Peyer's patch (tissue), 4 donors: ENCODE data around the gene PBX1.

Source experiments
- POLR2A ChIP-seq, 2 donors: fragments of 450-650 bp; IDR thresholded peaks; one replicate each; pipeline ENCODE4 v1.5.1; 2017; ENCODE audit warnings: antibody characterized with exemption in 2 of 2, mild to moderate bottlenecking in 2 of 2, moderate library complexity in 2 of 2
- TF ChIP-seq, protein P1 (sequence below), 6 experiments: fragments of 450-650 bp in 4 of 6; fragments of 200-600 bp in 2 of 6; sonication (generic) in 1 of 6; IDR thresholded peaks; one replicate each; pipeline ENCODE4 v1.5.1; 2017 to 2019; ENCODE audit warnings: antibody characterized with exemption in 6 of 6, mild to moderate bottlenecking in 3 of 6, moderate library complexity in 1 of 6

GRCh38 chr1:164806531-164806930 is 247.5 kb downstream of the PBX1 start:
- TF ChIP-seq, protein P1, sequence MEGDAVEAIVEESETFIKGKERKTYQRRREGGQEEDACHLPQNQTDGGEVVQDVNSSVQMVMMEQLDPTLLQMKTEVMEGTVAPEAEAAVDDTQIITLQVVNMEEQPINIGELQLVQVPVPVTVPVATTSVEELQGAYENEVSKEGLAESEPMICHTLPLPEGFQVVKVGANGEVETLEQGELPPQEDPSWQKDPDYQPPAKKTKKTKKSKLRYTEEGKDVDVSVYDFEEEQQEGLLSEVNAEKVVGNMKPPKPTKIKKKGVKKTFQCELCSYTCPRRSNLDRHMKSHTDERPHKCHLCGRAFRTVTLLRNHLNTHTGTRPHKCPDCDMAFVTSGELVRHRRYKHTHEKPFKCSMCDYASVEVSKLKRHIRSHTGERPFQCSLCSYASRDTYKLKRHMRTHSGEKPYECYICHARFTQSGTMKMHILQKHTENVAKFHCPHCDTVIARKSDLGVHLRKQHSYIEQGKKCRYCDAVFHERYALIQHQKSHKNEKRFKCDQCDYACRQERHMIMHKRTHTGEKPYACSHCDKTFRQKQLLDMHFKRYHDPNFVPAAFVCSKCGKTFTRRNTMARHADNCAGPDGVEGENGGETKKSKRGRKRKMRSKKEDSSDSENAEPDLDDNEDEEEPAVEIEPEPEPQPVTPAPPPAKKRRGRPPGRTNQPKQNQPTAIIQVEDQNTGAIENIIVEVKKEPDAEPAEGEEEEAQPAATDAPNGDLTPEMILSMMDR (IDR thresholded peaks at IDR 0.05) = no peak
- TF ChIP-seq POLR2A (IDR thresholded peaks at IDR 0.05) = no peak
